Neural cell (in vitro differentiated cells): ENCODE results near the gene CEP170B.

Experiments
- CTCF ChIP-seq: fragments of 450-650 bp; IDR thresholded peaks from 2 replicates; pipeline ENCODE4 v1.5.1; 2014; ENCODE audit warnings: antibody characterized with exemption, mild to moderate bottlenecking, moderate library complexity; ENCODE audit not compliant: poor library complexity, severe bottlenecking
- EP300 ChIP-seq: fragments of 450-650 bp; conservative IDR thresholded peaks from 2 replicates; pipeline ENCODE4 v1.6.1; 2014; ENCODE audit warnings: antibody characterized with exemption, mild to moderate bottlenecking, moderate library complexity; ENCODE audit not compliant: poor library complexity, severe bottlenecking
- EZH2 ChIP-seq: fragments of 200-600, 300-800 bp; shearing (Covaris generic), sonication (generic); IDR thresholded peaks from 2 replicates; pipeline ENCODE4 v1.6.1; 2014; ENCODE audit warnings: antibody characterized with exemption, low read length, borderline replicate concordance, mild to moderate bottlenecking; ENCODE audit not compliant: insufficient read depth, poor library complexity, severe bottlenecking
- POLR2AphosphoS5 ChIP-seq: IDR thresholded peaks from 2 replicates; pipeline ENCODE4 v1.6.1; 2012
- SMC3 ChIP-seq: fragments of 450-650 bp; conservative IDR thresholded peaks from 2 replicates; pipeline ENCODE4 v1.6.1; 2014; ENCODE audit warnings: antibody characterized with exemption, mild to moderate bottlenecking, moderate library complexity; ENCODE audit not compliant: poor library complexity
- TAF1 ChIP-seq: IDR thresholded peaks from 2 replicates; pipeline ENCODE4 v1.6.1; 2012; ENCODE audit warnings: low read depth
- TF ChIP-seq, protein P1 (sequence below): IDR thresholded peaks from 2 replicates; pipeline ENCODE4 v1.6.1; 2012; ENCODE audit warnings: borderline replicate concordance

DNA sequence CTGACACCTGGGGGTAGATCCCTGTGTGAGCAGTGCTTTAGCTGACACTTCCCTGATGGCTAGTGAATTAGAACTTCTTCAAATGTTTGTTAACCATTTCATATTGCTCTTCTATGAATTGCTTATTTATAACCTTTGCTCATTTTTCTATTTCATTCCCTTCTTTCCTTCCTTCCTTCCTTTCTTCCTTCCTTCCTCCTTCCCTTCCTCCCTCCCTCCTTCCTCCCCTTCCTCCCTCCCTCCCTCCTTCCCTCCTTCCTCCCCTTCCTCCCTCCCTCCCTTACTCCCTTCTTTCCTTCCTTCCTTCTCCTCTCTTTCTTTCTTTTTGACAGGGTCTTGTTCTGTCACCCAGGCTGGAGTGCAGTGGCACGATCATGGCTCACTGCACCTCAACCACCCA is 23.3 kb upstream of the CEP170B start:
- TF ChIP-seq SMC3 (no peak), EP300 (no peak), TAF1 (no peak), CTCF (no peak), POLR2AphosphoS5 (no peak), EZH2 (no peak)
- TF ChIP-seq, protein P1, sequence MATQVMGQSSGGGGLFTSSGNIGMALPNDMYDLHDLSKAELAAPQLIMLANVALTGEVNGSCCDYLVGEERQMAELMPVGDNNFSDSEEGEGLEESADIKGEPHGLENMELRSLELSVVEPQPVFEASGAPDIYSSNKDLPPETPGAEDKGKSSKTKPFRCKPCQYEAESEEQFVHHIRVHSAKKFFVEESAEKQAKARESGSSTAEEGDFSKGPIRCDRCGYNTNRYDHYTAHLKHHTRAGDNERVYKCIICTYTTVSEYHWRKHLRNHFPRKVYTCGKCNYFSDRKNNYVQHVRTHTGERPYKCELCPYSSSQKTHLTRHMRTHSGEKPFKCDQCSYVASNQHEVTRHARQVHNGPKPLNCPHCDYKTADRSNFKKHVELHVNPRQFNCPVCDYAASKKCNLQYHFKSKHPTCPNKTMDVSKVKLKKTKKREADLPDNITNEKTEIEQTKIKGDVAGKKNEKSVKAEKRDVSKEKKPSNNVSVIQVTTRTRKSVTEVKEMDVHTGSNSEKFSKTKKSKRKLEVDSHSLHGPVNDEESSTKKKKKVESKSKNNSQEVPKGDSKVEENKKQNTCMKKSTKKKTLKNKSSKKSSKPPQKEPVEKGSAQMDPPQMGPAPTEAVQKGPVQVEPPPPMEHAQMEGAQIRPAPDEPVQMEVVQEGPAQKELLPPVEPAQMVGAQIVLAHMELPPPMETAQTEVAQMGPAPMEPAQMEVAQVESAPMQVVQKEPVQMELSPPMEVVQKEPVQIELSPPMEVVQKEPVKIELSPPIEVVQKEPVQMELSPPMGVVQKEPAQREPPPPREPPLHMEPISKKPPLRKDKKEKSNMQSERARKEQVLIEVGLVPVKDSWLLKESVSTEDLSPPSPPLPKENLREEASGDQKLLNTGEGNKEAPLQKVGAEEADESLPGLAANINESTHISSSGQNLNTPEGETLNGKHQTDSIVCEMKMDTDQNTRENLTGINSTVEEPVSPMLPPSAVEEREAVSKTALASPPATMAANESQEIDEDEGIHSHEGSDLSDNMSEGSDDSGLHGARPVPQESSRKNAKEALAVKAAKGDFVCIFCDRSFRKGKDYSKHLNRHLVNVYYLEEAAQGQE: no peak
